ENCODE data around the gene NEK6.

Gene NEK6

DNA sequence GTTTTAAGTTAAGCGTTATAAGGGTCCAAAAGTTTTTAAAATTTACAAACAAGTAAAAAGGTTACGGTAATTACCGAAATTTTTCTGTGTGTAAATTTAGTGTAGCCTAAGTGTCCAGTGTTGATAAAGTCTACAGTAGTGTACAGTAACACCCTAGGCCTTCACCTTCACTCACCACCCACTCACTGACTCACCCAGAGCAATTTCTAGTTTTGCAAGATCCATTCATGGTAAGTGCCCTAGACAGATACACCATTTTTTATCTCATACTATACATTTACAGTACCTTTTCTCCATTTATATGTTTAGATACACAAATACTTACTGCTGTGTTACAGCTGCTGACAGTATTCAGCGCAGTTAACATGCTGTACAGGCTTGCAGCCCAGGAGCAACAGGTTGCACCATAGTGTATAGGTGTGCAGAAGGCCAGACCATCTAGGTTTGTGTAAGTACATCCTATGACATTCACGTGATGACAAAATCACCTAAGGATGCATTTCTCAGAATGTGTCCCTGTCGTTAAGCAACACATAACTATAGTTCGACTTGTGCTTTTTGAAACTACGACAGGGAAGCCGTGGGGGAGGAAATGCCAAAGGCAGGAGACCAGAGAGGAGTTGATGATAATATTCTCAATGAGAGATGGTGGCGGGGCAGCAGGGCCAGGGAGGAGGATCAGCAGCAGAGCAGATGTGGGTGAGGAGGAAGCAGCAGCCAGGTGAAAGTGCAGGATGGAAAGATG is 108.9 kb downstream of the NEK6 start:
- TF ChIP-seq, protein P1, sequence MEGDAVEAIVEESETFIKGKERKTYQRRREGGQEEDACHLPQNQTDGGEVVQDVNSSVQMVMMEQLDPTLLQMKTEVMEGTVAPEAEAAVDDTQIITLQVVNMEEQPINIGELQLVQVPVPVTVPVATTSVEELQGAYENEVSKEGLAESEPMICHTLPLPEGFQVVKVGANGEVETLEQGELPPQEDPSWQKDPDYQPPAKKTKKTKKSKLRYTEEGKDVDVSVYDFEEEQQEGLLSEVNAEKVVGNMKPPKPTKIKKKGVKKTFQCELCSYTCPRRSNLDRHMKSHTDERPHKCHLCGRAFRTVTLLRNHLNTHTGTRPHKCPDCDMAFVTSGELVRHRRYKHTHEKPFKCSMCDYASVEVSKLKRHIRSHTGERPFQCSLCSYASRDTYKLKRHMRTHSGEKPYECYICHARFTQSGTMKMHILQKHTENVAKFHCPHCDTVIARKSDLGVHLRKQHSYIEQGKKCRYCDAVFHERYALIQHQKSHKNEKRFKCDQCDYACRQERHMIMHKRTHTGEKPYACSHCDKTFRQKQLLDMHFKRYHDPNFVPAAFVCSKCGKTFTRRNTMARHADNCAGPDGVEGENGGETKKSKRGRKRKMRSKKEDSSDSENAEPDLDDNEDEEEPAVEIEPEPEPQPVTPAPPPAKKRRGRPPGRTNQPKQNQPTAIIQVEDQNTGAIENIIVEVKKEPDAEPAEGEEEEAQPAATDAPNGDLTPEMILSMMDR (IDR thresholded peaks at IDR 0.05; ENCODE audit: low read depth, low read length): no peak
- DNase-seq (ENCODE audit: extremely low read depth, low read depth): no peak

DNA sequence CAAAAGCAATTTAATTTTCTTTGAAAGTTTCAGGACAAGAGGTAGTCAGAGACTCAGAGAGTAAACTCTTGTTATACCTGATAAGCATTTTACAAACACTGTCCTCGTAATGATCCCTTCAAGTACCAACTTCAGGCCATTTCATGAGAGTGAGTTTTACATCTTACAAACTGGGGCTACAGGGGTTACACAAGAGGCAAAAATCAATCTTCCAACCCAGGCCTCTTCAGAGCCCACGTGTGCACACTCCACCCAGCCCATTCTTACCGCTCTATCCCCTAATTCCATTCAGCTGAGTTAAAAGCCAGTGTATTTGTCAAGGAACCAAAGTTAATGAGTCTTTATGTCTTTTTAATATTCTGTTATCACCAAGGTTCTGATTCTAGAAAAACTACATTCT is 110.9 kb downstream of the NEK6 start:
- no peak for DNase-seq (ENCODE audit: extremely low read depth, low read depth)
- TF ChIP-seq, protein P1 (IDR thresholded peaks at IDR 0.05; ENCODE audit: low read depth, low read length): no peak

DNA sequence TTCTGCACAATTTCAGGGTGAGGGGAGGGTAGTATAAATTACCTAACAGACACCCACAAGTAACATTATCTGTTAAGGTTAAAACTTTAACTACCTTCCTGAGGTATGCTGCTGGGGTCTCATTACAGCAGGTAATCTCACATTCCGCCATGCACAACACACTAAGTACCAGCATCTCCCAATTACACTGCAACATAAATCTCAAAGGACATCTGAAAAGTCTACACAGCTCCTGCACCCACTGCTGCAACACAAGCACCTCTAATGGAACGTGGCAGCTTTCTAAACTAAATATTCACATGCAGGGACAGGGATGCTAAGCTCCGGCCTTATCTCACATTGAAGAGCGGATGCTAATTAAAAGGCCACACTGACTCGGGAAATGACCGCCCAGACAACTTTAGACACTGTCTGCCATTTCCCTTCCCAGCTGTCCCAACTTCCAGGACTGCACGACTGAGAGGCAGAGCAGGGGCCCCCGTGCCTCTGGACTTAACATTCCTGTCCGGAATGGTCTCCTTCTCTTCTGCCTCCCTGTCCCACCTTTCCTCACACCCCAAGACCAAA is 111.6 kb downstream of the NEK6 start:
- DNase-seq (ENCODE audit: extremely low read depth, low read depth): no peak
- TF ChIP-seq, protein P1 (IDR thresholded peaks at IDR 0.05; ENCODE audit: low read depth, low read length): no peak

DNA sequence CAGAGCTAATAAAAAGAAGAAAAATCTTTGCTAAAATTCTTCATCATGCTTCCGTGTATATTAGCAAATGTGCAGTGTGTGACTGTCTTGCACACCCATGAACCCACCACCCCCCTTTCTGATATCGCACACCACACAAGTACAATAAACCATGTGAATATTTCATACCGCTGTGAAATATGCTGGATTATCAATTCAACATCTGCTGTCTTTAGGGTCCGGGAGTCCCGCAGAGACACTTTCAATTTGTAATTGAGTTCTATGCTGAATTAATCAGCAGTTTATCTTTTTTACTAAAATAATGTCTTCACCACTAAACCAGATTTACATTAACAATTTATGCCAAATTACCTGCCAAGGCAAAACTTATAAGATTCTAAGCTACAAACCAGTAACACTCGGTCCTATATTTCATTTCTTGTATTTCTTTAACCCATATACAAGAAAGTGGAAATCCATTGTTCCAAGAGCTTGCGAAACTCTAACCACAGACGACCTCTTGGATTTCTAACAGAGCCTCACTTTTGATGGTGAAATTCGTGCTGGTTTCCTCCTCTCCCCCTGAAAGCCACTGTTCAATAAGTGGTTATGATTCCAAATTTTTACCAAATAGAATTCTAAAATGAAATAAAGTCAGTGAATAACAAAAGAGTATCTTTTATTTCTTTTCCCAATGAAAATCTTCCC is 113.3 kb downstream of the NEK6 start:
- DNase-seq (ENCODE audit: extremely low read depth, low read depth): no peak
- TF ChIP-seq, protein P1 (IDR thresholded peaks at IDR 0.05; ENCODE audit: low read depth, low read length): no peak

DNA sequence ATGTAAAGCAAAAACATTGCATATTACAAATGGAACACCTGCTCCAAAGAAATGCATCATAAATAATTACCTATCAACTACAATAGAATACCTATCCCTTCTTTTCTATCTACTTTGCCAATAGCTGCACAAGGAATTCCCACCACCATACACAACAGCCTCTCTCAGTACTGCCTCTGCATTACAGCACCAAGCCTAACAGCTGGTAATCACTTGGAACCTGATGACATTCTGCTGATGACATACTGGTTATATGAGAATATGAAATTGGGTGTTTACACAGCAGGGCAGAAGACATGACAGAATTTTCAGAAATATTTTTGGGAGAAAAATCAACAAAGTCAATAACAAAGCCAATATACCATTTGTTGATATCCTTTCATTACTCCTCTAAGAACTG is 114.3 kb downstream of the NEK6 start:
- DNase-seq (ENCODE audit: extremely low read depth, low read depth): no peak
- TF ChIP-seq, protein P1 (IDR thresholded peaks at IDR 0.05; ENCODE audit: low read depth, low read length): no peak

DNA sequence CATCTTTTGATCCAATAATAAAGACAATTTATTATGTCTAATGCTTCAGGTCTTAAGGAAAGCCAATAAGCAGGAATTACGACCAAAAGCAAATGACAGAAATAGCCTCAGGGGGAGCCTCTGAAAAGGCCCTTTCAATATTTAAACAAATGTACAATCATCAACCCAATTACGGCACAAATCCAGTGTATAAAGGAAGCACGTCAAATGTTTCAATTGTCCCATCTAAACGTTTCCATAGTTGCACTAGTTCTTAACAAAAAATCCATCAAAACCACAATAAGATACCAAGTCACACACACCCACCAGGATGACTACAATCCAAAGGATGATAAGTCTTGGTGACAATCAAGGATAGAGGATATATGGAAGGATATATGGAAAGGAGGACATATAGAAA is 115.6 kb downstream of the NEK6 start:
- TF ChIP-seq, protein P1 (IDR thresholded peaks at IDR 0.05; ENCODE audit: low read depth, low read length): no peak
- no peak for DNase-seq (ENCODE audit: extremely low read depth, low read depth)

DNA sequence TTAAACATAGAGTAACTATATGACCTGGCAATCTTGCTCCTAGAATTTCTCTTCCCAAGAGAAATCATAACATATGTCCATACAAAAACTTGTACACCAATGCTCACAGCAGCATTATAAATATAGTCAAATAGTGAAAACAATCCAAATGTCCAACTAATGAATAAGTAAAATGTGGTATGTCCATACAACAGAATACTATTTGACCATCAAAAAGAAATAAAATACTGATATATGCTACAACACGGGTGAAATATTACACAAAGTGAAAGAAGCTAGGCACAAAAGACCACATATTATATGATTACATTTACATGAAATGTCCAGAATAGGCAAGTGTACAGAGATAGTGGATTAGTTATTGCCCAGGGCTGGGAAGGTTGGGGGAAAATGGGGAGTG is 116.1 kb downstream of the NEK6 start:
- DNase-seq (ENCODE audit: extremely low read depth, low read depth): no peak
- TF ChIP-seq, protein P1 (IDR thresholded peaks at IDR 0.05; ENCODE audit: low read depth, low read length): no peak
